GM18861 (cell line): ENCODE data around the gene FER.

Experiments used
- ATAC-seq: cut with Tn5 transposase; IDR thresholded peaks from one replicate; pipeline ENCODE4 v1.9.1; 2021; ENCODE audit not compliant: unreplicated experiment

Gene FER

DNA sequence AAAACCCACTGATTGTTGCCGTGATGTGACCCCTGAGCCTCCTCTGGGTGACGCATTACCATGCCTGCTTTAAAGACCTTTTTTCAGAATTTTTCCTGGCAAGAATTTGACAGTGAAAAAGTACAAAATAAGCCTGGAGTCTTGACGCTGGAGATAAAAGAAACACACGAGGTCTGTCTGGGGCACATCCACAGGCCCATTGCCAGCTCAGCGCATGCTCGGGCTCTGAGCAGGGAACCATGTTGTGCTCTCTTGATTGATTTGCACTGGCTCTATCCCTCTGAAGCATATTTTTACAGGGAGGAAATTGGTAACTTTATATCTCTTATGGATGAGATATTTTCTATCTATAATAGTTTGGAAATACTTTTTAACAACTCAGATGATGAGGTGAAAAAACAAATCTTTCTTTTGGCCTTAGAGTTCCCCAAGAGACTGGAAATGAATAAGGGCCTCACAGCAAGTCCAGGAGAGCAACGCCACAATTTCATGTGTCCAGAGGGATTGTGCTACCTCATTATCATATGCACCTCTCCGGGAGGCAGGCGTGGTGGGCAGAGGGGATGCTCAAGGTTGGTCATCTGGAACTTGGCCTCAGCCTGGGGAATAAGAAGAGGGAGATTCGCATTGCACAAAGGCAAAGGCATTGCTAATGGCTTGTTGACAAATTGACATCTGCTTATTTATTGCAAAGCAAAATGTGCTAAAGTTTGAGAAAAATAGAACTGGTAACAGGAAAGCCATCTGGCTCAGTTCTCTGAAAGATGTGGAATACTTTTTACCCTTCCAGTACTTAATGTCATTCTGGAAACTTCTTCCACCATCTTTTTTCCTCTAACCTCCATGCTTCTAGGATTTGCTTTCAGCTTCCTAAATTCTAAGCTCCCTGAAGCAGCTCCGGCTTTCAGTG lies 478.3 kb downstream of the FER start:
- ATAC-seq: no peak

DNA sequence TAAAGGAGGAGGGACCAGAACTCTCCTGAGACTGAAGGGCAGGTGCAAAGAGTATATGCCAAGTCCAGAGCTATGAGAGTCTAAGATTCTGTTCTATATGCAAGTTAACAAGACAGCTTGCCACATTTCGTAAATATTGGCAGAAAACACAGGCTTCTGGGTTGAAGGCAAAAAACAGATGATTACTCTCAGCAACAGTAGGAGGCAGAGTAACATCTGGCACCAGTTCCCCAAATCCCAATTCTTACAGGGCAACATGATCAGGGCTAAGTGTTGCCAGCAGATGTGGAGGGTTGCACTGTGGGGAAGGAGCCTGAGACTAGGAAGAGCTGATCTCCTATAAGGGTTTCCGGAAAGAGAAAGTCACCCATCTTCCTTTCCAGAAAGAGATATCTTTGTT lies 482.7 kb downstream of the FER start:
- no peak for ATAC-seq

DNA sequence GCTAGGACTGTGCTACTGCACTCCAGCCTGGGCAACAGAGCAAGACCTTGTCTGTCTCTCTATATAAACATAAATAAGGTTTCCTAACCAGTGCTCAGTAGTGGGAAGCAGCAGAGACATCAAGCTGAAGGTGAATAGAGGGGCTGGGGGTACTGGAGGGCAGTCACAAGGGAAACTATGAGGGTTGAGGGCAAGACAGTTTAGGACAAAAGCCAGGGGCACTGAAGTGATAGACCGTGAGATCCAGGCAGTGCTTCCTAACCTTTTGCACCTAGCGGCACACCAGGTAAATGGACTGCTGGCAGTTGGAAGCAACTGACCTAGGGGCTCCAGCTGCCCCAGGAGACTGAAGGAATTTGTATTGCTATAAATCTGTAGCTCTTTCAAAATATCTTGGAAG lies 483.6 kb downstream of the FER start:
- no peak for ATAC-seq

DNA sequence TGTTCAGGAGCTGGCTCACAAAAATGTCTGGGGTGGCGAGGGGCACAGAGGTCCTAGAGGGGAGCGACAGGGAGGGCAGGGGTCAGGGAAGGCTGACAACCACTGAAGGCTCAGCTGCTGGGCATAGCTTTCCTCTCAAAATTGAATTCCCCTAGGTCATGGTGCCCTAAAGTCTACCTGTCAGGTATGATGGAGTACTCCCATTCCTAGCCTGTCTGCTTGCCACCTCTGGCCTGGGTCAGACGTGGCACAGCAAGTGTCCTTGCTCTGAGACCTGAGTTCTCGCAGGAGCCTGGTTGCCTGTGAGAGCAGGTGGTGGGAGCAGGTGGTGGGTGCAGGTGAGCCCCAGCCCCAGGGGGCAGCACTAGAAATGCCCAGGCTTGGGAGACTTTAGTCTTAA lies 486.7 kb downstream of the FER start:
- no peak for ATAC-seq

DNA sequence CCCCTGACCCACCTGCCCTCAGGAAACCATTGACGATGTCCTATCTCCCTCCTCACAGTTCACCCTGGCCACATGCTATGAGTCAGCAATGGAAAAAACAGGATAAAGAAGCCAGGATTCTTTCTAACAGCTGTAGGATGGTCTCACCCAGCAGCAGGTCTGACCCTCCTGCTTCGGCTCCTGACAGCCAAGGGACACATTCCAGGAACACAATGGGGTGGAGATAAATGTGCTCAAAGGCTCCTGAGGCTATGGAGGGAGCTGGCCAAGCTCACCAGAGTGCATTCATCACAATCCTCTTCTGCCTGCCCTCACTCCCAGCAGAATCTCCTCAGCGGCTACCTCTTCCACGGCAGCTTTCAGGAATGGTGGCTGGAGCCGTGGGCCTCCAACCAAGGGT lies 491.8 kb downstream of the FER start:
- ATAC-seq: no peak

DNA sequence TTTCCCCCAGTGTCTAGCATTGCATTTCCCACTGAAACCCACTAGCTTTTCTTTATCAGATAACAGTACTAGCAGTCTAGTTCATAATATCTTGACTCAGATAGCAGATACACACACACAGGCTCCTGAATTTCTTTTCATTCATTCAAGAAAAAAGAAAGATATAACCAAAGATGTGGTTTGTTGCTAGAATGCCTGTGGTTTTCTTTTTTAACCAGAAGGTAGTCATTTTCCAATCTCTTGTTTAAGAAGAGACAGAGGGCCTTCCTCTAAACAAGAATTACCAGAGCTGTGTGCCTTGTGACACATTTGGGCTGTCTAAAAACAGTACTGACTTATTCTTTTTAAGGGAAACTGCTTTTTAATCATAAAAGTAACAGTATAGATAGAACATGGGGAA lies 494.8 kb downstream of the FER start:
- no peak for ATAC-seq

DNA sequence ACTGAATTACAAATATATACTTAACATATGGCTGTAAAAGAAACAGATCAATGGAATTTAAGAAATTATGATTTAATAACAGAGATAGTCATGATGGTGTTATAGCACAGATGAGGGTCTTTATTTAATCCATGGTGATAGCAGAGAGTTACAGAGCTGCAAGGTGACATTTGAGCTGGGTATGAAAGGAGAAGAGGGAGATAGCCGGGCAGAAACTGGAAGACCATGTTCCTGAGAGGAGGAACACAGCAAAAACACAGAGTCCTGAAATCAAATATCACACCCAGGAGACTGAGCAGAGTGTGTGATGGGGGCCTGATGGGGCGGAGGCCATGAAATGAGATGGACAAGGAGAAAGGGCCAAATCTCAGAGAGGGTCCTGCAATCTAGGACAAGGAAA lies 498.7 kb downstream of the FER start:
- no peak for ATAC-seq
